NCI-H1092 (cell line): Measurements from ENCODE around the gene FAM53B.
A peak's percentile ranks its signal among the peaks of the same experiment; 100 is the strongest.

Source experiments
- DNase-seq: peaks from one replicate; lab custom pipeline; 2025; lab: John Stamatoyannopoulos, UW

Gene FAM53B

DNA sequence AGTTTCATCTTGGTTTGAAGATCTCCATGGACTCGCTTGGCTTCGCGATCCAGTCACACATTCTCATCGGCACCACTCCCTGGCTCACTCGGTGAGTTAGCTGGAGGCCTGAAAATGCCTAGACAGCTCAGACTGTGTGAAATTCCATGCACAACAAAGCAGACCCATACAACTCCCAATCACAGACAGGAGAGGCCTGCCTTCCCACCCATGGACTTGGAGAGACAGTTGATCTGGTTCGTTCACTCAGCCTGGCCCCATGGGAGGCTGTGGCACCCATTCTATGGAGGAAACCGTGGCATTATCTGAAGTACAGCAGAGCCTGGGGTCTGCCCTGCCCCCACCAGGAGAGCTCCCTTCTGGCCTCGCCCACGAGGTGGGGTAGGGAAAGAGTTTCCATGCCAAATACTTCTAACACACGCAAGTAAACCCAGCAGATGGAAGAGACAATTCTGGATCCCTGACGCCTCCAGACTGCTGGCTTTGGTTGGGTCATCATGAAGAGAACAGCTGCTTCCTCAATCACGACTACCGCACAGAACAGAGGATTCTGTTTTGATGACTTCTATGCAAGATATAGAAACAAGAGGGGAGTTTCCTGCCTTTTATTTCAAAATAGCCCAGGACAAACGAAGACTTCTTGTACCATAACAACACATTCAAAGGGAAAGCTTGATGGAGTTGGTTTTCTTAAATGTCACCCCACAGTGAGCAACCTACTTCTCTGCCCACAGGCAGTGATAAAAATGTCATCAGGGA is 15.9 kb downstream of the FAM53B start:
- DNase-seq: no peak

DNA sequence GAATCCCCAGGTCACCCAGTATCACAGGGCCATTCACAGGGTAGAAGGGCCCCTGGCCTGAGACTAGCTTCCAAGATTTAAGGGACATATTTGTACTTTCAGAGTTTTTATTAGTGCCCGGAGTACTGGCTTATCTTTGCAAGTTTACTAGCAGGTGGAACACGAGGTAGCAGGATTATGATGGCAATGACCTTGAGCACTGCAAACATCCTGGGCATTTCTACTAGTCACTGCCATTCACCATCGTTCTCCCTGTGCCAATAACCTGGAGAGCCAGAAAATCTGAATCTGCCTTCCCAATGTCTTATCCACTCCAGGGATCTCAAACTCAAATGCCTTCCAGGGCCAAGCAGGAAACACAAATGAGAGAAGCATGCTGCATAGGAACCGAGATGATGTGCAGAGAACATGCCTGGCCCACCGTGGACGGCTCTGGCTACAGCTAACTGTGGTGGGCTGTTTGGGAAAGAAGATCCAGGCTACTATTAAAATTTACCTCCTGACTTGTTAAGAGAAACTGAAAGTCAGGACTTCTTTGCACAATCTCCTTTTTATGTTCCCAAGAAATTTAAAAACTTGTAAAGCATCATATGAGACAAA is 16.7 kb downstream of the FAM53B start:
- DNase-seq: no peak

DNA sequence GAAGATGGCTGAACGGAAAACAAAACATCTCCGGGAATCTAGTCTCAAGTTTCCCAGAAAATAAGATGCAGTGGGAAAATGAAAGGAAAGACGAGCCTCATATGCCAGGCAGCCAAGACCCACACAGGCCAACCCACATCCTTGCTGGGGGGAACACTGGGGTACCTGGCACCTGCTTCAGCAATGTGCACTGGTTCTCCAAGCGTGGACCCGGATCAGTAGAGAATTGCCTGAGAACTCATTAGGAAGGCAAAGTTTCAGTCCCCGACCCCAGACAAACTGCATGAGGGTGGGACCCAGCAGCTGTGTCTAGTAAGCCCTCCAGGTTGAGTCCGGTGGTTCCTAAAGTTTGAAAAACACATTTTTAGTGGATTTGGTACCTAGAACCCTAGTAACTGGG is 18.4 kb downstream of the FAM53B start:
- no peak for DNase-seq

DNA sequence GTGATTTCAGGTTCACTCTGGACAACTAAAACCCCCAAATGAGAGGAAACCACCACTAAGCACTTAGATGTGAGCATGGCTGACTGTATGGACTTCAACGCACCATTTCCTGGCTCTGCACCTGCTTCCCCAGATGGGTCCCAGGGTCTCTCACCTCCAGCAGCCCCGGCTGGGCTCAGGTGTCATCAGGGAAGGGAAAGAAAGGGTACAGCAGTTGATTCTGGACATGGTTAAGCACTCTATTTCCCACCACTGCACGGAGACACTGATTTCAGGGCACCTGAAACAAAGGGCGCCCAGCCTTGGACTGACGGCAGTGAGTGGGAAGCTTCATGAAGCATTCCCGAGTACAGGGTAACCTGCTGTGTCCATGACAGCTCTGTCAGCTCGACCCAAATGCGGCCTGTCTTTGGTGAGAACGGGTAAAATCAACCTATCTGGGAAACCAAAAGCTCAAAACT is 19.0 kb downstream of the FAM53B start:
- DNase-seq: no peak

DNA sequence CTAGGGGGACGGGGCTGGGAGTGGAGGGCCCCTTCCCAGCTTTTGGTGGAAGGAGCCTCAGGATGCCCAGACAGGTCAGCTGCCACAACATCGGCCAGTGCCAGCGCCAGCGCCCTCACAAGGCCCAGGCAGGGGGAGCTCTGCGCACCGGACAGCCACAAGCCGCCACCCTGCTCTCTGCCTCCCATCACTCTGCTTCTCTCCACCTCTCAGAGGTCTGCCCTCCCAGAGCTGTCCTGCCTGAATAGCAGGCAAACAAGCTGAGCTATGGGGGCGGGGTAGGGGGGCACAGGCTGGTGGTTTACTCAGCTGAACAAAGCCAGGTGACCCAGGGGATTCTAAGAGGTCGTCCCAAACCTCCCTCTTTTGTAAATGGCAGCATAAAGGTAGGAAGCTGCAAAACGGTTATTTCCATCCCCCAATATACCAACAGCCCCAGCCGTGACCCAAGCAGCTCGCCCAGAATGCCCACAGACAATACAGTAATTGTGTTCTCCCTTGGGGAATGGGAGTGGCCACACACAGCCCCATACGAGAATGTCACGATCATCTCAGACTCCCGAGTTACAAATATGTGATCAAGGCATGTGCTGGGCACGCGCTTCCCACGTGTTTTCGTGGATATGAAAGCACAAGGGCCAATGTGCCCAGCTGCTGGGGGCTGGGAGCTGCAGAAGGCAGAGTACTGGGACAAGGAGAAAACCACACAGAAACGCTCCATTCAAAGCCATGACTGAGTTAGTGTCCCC is 19.7 kb downstream of the FAM53B start:
- DNase-seq: no peak

DNA sequence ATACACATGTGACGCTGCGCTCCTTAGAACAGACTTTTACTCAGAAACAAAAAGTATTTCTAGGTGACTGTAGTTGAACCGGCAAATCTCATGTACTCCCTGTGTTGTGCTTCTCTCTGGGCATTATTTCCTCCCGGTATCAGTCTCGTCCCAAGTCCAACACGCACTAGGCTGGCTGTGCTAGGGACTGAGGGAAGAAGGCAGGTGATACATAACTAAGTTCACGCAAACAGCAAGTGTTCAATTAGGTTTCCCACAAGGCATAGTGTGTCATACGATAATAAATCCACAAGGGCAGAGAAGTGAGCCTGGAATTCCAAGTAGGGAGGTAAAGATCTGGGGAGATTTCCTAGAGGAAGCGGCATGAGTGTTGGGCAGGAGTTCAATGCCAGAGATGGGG is 20.4 kb downstream of the FAM53B start:
- DNase-seq: no peak

DNA sequence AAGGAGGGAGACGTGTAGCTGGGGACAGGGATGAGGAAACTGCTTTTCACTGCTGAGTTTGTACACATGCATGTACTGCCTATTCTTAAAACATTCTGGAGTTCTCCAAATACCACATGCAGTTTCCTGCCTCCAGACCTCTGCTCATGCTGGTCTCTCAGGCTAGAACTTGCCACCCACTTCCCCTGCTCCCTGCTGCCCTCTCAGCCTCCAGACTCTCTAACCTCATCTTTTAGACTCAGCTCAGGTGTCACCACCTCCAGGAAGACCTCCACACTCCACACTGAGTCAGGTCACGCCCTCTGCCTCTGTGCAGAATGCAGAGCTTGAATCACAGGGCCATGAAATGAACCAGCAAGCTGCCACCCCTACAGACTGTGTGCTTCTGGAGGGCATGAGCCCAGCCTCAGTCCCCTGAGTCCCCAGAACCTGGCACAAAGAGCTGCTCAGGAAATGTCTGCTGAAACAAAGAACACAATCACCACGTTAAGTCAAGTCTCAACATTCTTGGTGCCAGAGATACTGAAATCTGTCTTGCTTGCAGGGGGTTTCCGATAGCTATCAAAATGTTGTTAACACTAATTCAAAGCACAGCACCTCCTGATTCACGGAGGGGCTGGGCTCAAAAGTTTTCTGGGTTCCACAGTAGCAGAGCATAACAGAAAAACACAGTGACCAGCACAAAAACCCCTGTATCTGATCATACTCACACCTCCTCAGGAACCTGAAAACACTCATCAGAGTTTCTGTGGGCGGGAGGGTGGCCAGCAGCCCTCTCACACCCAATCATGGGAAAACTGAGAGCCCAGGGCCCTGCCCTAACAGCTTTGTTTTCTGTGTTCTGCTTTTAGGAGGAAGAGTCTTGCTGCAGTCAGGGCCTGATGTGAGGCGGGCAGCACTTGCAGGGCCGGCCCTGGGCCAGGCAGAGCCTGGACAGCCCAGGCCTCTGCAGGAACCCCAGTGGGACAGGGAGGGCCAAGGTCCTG is 21.1 kb downstream of the FAM53B start:
- no peak for DNase-seq

DNA sequence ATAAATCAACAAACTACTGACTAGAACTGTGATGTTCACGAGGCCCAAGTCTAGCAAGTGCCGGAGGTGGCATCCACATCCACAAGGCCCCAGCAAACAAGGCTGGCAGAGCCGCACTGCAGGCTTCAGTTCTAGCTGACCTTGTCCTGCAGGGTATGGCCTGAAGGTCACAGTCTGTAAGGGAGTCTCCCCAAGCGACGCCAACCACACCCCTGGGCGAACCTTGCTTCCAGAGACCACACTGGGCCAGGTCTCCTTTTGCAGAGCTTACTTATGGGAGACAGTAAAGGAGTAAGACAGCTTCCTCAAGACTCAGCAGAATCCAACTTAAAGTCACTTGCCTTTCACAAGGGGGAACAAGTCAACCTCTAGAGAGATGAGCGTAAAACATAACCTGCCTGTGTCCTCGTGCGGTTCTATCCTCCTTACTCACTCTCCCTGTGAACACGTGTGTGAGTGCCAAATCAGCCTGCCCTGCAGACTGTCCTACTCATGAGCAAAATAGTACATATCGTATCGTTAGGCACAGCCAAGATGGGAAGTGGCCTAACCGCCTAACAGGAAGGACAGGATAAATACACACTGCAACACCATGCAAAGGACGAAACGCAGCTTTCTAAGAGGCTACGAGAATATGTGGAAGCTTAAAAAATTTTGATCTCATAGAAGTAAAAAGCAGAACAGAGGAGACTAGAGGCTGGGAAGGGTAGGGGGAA is 22.7 kb downstream of the FAM53B start:
- DNase-seq: no peak

DNA sequence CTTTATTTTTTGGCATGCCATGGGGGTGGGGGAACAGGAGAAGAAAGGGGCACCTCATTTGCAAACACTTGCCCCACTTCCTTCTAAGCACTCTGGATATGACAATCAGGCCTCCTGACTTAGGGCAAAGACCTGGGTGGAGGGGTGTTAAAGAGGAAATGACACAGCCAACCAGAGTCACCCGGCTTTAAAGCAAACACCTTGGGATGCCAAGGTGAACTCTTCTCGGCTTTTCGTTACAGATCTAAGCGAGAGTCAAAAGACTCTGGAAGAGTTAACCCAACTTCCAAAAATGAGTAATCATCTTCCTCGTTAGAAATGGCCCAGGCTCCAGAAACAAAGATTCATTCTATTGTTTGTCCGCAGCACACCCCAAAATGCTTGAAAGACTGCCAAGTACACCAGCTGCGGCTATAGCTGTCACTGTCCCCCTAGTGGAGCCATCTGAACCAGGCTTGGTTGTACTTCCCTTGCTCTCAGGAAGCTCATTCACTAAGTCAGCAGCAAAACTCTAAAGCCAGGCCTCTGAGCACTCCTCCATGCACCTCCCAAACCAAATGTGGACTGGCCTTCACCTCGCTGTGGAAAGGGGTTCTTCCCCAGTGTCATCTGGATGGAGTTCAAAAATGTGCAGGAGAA is 24.8 kb downstream of the FAM53B start:
- peak; percentile 18 for DNase-seq

DNA sequence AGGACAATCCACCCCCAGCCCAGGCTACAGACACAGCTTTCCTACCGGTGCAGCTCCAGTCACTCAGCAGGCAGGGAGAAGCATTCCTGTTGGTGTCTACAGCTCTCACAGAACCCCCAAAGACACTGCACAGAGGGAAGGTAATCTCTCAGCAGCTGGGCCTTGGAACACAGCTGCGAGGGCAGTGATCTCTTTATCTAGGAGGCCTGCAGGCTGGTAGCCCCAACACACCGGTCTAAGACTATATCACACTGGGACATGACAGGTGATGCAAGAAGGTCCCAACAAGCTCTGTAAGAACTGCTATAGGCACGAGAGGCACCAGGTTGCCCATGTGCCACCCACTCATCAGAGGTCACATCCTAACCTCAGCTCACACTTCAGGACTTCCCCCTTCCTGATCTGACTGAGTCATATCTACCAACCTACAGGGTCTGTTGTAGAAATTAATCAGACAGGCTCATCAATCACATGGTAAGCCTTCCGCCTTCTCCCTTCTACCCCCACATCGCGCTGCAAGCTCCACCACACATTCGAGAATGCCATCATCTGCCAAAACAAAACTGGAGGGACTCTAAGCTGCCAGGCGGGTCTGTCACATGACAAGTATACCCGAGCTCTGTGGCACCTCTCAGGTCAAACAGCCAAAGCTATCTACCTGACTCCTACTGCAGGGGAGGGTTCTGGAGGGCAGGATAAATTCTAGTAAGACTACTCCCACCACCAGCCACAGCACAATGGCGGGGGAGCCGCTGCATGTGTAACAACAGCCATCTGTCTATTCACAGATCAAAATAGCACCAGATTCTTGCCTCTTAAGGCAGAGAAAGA is 26.1 kb downstream of the FAM53B start:
- no peak for DNase-seq

DNA sequence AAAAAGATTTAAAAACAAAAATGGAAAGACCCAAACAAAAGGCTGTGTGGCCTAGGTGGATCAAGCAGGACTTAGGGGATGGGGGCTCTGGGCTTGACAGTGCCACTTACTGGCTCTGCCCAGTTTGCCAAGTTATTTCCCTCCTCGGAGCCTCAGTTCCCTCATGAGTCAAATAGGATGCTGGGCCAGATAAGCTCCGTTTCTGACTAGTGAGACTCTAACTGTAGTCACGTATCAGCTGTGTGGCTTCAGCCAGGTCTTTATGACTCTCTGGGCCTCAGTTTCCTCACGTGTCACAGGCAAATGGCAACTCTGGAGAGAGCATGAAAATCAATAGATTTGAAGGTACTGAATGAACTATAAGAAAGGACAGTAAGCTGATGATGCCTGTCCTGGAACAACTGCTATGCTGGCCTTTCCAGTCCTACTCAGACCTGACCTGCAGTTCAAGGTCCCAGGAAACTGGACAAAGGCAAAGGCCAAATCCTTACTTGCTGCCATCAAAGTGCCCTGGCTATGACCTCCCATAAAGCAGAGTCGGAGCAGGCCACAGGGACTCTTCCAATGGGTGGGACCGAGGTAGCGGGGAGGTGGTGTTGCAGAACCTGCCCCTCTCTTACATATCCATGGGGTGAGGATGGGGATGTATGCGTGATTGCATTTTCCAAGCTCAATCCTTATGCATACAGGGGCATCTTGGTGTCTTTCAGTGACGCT is 27.0 kb downstream of the FAM53B start:
- no peak for DNase-seq

DNA sequence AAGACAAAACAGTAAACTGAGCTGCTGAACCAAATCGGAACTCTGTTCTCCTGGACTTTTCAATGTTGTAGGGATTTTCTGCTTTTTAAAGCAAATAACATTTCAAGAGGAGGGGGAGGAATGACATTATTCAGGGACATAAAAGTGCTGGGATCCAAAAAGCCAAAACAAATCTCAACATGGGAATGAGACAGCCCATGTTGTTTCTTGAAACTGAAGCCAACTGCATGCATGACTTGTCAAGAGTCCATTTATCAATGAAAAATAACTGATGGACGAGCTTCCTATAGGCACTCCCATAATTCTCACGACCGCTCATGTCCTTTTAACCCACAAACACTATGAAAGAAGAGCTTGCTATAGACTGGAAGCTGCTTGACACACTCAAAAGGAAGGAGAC is 27.8 kb downstream of the FAM53B start:
- DNase-seq: no peak

DNA sequence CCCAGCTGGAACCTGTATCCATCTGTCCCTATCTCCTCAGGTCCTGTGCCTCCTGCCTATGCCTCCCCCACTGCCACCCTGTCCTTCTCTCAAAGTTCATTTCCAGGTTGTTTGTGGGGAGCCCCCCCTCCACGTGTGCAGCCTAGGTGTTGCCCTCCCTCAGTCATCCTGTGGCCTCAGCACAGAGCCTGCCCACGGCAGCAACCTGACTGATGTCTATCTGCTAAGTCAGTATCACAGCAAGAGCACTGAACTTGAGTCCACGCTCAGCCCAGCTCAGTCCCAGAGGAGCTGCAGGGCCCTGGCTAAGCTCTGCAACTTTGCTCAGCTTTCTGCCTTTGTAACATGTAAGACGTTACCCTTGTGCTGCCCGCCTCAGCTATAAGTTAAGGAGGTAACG is 28.7 kb downstream of the FAM53B start:
- DNase-seq: no peak

DNA sequence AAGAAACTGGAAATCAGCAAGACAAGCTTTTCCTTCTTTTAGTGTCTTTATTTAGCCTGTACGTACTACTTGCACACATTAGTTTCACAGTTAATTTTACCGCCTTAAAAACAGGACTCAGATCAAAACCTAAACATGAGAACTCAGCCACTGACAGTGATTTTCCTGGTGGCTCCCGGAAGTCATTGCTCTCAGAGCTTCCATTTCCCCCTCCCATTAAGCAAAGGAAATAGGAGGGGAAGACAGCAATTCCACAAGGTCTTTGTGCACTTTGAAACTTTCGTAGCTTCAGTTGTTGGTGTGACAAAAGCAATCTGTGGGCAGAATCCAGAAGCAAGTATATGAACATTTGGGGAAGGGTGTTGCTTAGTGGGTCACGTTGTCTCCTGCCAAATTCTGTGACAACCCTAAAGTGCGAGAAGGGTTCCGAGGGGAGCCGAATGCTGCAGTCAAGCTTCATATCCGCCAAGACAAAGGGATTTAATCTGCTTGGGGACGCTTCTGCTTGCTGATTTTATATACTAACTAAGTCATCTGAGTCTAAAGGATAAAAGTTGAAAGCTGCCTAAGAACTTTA is 30.4 kb downstream of the FAM53B start:
- DNase-seq: no peak

DNA sequence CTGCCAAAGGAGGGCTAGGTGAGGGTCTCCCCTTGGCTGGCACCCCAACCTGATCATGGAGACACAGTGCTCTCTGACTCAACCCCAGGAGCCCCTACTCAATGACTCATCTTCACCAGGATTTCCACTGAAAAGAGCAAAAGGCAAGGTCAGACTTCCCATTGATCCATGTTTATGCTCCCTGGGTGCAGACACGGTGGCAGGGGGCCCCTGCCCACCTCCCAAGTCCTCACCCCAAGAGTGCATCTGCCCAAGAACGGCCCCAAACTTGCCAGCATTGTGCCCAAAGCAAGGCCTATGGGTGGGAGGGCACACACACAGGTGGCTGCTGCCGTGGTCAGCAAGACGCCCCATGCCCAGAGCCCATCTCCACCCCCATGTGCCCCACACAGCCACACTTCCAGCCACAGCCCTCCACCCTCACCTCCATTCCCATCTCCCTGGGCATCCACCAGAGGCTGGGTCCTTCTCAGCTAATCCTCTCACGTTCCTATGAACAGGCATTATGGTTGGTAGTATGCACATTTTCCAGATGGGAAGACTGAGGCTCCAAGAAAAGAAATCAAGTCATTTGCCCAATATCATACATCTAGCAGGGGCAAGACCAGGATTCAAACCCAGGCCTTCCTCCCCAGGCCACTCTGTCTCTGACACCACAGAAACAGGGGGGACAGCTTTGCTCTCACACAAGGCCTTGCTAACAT is 31.3 kb downstream of the FAM53B start:
- no peak for DNase-seq

DNA sequence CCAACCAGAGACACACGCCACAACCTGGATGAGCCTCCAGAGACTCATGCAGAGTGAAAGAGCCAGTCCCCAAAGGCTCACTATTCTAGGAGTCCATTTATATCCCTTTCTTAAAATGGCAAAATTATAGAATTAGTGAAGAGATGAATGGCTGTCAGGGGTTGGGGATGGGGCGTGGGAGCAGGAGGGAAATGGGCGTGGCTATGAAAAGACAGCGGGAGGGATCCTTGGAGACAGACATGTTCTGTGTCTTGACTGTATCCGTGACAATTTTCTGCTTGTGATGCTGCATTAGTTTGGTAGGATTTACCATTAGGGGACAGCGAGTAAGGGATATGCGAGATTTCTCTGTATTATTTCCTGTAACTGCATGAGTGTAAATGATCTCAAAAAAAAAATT is 33.0 kb downstream of the FAM53B start:
- DNase-seq: no peak

DNA sequence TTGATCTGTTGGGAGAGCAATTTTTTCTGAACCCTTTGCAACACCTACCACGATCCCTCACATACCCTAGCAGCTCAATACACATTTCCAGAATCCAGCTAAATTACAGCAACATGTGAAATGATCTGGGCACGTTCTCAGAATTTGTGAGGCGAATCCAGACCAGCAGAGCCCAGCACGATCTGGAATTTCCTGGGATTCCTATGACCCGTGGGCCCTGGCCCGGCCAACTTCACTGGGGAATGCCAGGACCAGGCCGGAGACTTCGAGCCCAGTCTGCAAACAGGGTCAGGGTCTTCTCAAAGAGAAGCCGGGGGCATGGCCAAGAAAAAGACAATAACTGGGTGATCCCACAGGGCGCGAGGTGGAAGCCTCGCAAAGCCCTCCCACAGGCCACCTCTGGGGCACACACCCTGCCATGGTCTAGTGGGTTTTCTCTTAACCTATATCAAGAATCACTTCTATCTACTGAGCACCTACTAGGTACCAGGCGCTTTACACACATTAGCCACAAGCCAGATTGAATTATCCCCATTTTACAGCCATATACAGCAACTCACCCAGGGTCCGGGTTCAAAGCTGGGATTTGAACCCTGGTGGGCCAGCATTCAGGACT is 33.8 kb downstream of the FAM53B start:
- no peak for DNase-seq

DNA sequence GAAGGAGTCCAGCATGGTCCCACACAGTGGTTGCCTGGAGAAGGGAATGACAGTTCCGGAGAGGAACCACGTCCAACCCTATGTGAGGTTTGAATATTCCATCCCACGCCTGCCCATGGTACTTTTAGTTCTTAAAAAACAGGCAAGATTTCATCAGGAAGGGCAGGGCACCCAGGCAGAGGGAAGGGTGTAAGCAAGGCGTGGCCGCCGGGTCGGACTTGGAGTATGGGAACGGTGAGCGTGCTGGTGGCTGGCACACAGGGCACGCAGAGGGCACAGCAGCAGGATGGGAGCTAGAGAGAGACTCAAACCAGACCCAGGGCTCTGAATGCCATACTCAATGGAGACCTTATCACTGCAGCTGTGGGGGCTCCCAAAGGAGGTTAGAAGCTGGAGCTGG is 34.3 kb downstream of the FAM53B start:
- DNase-seq: no peak
